Upper lobe of left lung (tissue), 6 donors: ENCODE data around the gene CCNK. TPM values are rescaled to one million over a fixed set of nuclear protein-coding genes. Genes with fewer than 3 reads are reported as not detected.

ENCODE experiments used
- ATAC-seq, 2 donors: fragments of 200-7000 bp; cut with Tn5 transposase; one replicate each; pipeline ENCODE4 v1.9.1; 2022; ENCODE audit warnings: mild to moderate bottlenecking in 2 of 2, moderate library complexity in 2 of 2; ENCODE audit not compliant: low FRiP score in 2 of 2
- DNase-seq, 2 donors: peaks; one replicate each; pipeline ENCODE4 v3.0.0-alpha.2; 2019 to 2020
- H3K27ac ChIP-seq, 4 donors: fragments of 200-600 bp; sonication (generic); one replicate each; pipeline ENCODE4 v1.5.1; 2016 to 2019
- H3K27me3 ChIP-seq, 4 donors: fragments of 200-600 bp; sonication (generic); one replicate each; pipeline ENCODE4 v1.5.1; 2017 to 2019
- H3K36me3 ChIP-seq, 4 donors: fragments of 200-600 bp; sonication (generic); one replicate each; pipeline ENCODE4 v1.5.1; 2016 to 2019
- H3K4me1 ChIP-seq, 4 donors: fragments of 200-600 bp; sonication (generic); one replicate each; pipeline ENCODE4 v1.5.1; 2018 to 2019
- H3K4me3 ChIP-seq, 4 donors: fragments of 200-600 bp; sonication (generic); one replicate each; pipeline ENCODE4 v1.5.1; 2017 to 2019; ENCODE audit warnings: mild to moderate bottlenecking in 2 of 4, moderate library complexity in 1 of 4
- H3K9me3 ChIP-seq, 4 donors: fragments of 200-600 bp; sonication (generic); one replicate each; pipeline ENCODE4 v1.5.1; 2018 to 2019
- EP300 ChIP-seq, 4 donors: sonication (generic); formaldehyde crosslinking; IDR thresholded peaks; one replicate each; pipeline ENCODE4 v1.5.1; 2017; ENCODE audit warnings: antibody characterized with exemption in 4 of 4, control low read depth in 2 of 4
- POLR2A ChIP-seq, 4 donors: fragments of 450-650 bp; IDR thresholded peaks; one replicate each; pipeline ENCODE4 v1.5.1; 2016 to 2017; ENCODE audit warnings: antibody characterized with exemption in 4 of 4, mild to moderate bottlenecking in 2 of 4
- POLR2AphosphoS5 ChIP-seq, 2 donors: sonication (generic); formaldehyde crosslinking; IDR thresholded peaks; one replicate each; pipeline ENCODE4 v1.5.1; 2017; ENCODE audit warnings: antibody characterized with exemption in 2 of 2
- WGBS, 2 donors: methylation state at CpG; one replicate each; pipeline ENCODE4 v1.1.5; 2017 to 2018; 5-methylcytosine and 5-hydroxymethylcytosine counted together
- total RNA-seq, 6 donors: library from RNA; depleted of rRNA in 4 of 6; stranded (reverse); fragments of >200 nt in 4 of 6; gene quantifications; one replicate each; pipeline versions ENCODE4 v1.1.0 to v1.2.1, GENCODE V29; 2016 to 2021
- TF ChIP-seq, protein P1 (sequence below), 6 experiments: fragments of 450-650 bp in 4 of 6; fragments of 200-600 bp in 2 of 6; sonication (generic) in 2 of 6; IDR thresholded peaks; one replicate each; pipeline ENCODE4 v1.5.1; 2016 to 2019; ENCODE audit warnings: antibody characterized with exemption in 6 of 6
- donor health status: DM: no; HTN: no; CAD: no; lungs with moderate emphysema.
- donor health status: DM: no; HTN: yes; CAD: no; lungs with severe emphysema.

Gene CCNK
- total RNA-seq, 6 donors from 2014 or later: 29.8 to 51.1 (median 44.0) TPM

DNA sequence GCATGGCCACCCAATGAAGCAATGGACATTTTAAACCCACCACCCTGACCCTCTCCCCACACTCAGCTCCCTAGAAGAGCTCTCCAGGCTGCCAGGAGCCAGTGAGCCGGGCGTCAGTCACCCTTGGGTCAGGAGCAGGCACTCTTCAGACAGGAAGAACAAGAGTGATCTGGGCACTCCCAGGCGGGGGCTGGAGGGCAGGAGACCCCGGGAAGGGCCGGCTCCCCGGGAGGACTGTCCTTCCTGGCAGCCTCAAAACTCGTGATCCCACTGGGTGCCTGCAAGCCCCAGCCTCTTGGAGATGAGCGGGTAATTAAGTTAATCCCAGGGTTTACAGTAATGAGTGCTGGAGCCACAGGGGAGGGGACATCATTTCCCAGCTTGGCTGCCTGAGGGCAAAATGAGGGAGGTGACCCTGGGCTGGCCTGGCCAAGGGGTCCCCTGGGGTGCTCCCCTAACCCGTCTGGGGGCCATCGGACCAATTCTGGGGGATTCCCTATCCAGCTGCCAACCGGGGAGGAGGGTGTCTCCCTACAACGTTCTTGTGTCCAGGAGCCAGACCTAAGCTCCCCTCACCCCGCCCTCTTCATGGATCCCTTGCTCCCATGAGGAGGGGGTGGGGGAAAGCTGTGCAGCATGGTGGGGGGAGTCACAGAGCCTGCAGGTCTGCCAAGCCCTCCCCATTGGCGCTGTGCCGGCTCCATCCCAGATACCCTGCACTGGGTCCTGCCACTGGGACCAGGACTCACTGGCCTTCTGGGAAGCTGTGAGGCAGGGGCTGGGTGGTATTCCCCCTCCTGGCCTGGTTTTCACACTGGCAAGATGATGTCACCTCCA lies 59.2 kb downstream of the CCNK start:
- Histone ChIP-seq H3K27me3 (no peaks in the 10 kb centered on the region), H3K4me1 (peaks cover 7 to 40% (median 21%) of the 10 kb centered on the region in 4 donors), H3K27ac (peak overlapping the region in 1 of 4 donors; percentile 27), H3K9me3 (no peaks in the 10 kb centered on the region), H3K4me3 (no peak overlapping the region), H3K36me3 (no peaks in the 10 kb centered on the region)
- no peak for TF ChIP-seq EP300 (IDR thresholded peaks at IDR 0.05)
- no peak for TF ChIP-seq POLR2AphosphoS5 (IDR thresholded peaks at IDR 0.05)
- TF ChIP-seq POLR2A (IDR thresholded peaks at IDR 0.05): no peak
- TF ChIP-seq, protein P1, sequence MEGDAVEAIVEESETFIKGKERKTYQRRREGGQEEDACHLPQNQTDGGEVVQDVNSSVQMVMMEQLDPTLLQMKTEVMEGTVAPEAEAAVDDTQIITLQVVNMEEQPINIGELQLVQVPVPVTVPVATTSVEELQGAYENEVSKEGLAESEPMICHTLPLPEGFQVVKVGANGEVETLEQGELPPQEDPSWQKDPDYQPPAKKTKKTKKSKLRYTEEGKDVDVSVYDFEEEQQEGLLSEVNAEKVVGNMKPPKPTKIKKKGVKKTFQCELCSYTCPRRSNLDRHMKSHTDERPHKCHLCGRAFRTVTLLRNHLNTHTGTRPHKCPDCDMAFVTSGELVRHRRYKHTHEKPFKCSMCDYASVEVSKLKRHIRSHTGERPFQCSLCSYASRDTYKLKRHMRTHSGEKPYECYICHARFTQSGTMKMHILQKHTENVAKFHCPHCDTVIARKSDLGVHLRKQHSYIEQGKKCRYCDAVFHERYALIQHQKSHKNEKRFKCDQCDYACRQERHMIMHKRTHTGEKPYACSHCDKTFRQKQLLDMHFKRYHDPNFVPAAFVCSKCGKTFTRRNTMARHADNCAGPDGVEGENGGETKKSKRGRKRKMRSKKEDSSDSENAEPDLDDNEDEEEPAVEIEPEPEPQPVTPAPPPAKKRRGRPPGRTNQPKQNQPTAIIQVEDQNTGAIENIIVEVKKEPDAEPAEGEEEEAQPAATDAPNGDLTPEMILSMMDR (IDR thresholded peaks at IDR 0.05): no peak
- 58 to 66% methylated on average over 5 to 14 of the region's 15 CpGs for WGBS, 2 donors
- DNase-seq: no peak
- no peak for ATAC-seq

DNA sequence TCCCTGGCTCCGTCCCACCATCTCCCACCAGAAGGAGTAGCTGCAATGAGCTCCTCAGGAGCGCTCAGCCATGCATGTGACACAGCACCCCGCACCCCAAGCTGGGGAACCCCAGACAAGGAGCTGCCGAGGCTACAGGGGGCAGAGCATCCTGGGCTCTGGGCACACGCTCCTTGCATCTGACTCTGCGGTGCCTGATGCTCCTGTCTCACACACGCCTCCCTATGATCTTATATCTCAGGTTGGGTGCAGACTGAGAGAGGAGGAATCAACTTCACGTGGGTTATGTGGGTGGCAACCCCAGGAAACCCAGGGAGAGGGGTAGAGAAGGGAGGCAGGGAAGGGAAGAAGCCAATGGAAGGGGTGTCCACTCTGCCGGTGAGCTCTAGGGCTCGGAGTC lies 60.0 kb downstream of the CCNK start:
- TF ChIP-seq, protein P1 (IDR thresholded peaks at IDR 0.05): no peak
- no peak for TF ChIP-seq POLR2AphosphoS5 (IDR thresholded peaks at IDR 0.05)
- TF ChIP-seq EP300 (IDR thresholded peaks at IDR 0.05): no peak
- TF ChIP-seq POLR2A (IDR thresholded peaks at IDR 0.05): no peak
- 71 to 72% methylated on average over 5 to 10 of the region's 10 CpGs for WGBS, 2 donors
- Histone ChIP-seq H3K27ac (no peak overlapping the region), H3K4me3 (no peak overlapping the region), H3K4me1 (peaks cover 7 to 40% (median 21%) of the 10 kb centered on the region in 4 donors), H3K9me3 (no peaks in the 10 kb centered on the region), H3K27me3 (no peaks in the 10 kb centered on the region), H3K36me3 (no peaks in the 10 kb centered on the region)
- ATAC-seq: no peak
- no peak for DNase-seq

DNA sequence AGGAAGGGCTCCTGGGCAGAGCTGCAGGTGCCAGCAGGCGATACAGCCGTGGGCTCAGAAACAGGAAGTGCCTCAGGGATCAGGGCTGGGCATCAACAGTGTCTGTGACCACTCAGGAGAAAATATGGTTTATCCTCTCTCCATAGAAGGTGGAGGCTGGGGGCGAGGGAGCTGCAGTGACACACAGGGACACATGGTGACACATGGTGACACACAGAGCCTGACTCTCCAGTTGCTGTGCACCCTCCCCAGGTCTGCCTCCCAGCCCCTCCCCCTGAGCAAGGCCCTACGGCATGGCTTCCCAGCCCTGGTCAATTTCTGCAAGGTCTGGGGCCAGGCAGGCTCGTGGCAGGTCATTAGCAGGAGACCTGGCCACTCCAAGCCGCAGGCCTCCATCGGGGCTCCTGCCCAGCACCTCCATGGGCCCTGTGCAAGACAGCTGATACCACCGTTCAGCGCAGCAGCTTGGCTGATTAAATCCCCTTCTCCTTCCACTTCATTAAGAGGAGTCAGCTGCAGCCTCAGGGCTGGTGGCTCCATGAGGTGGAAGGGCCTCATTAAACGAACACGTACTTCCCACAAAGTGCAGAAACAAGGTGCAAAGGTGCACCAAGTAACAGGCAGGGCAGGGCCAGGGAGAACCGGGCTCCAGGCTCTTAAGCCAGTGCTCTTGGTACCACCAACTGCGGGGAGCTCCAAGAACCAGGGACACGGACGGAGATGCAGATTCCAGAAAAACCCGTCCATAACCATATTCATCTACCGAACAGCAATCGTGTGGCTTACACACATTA lies 60.7 kb downstream of the CCNK start:
- DNase-seq: no peak
- no peak for TF ChIP-seq POLR2A (IDR thresholded peaks at IDR 0.05)
- TF ChIP-seq POLR2AphosphoS5 (IDR thresholded peaks at IDR 0.05): no peak
- no peak for TF ChIP-seq EP300 (IDR thresholded peaks at IDR 0.05)
- TF ChIP-seq, protein P1 (IDR thresholded peaks at IDR 0.05): no peak
- Histone ChIP-seq H3K27ac (no peak overlapping the region), H3K36me3 (no peaks in the 10 kb centered on the region), H3K4me1 (peaks cover 7 to 36% (median 21%) of the 10 kb centered on the region in 4 donors), H3K27me3 (no peaks in the 10 kb centered on the region), H3K4me3 (no peak overlapping the region), H3K9me3 (no peaks in the 10 kb centered on the region)
- 81 to 82% methylated on average over 16 to 18 of the region's 18 CpGs for WGBS, 2 donors
- ATAC-seq: peak in 1 of 2 donors; percentile 30

DNA sequence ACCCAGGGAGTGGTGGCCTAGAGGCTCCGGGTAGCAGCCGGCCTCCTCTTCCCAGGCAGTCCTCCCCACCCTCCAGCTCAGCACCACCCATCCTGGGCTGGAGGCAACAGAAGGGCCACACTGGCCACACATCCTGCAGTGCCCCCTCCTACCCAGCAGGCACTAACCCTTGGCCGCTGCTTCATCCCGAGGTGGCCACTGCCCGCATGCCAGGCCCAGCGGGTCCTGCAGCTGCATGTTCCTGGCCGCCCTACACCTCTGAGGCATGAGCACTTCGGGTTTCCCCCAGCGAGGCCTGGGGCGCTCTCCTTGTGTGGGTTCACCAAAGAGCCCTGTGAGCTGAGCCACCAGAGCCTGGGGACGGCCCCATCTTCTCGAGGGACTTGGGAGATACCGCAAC lies 61.4 kb downstream of the CCNK start:
- peak in 1 of 2 donors; percentile 71 for DNase-seq
- TF ChIP-seq EP300 (IDR thresholded peaks at IDR 0.05) (no peak), POLR2AphosphoS5 (IDR thresholded peaks at IDR 0.05) (no peak), POLR2A (IDR thresholded peaks at IDR 0.05) (no peak)
- TF ChIP-seq, protein P1 (IDR thresholded peaks at IDR 0.05): no peak
- no peaks in the 10 kb centered on the region for H3K36me3 ChIP-seq

More for the DNA sequence above, 61.4 kb downstream of the CCNK start:
- H3K4me1 ChIP-seq: peaks cover 7 to 36% (median 21%) of the 10 kb centered on the region in 4 donors
- H3K4me3 ChIP-seq: no peak overlapping the region
- no peak overlapping the region for H3K27ac ChIP-seq
- no peak for ATAC-seq
- H3K27me3 ChIP-seq: no peaks in the 10 kb centered on the region
- H3K9me3 ChIP-seq: no peaks in the 10 kb centered on the region
- WGBS, 2 donors: 84 to 95% methylated on average over 9 to 13 of the region's 13 CpGs
